Astrocyte (in vitro differentiated cells and primary cell): ENCODE measurements around the gene GLS.

Source experiments
- CTCF ChIP-seq: IDR thresholded peaks from 2 replicates; pipeline ENCODE4 v1.5.1; 2011; ENCODE audit warnings: low read depth, mild to moderate bottlenecking, inconsistent platforms, low read length, moderate library complexity; ENCODE audit not compliant: insufficient read depth
- EZH2 ChIP-seq: IDR thresholded peaks from 2 replicates; pipeline ENCODE4 v1.6.1; 2012; ENCODE audit warnings: mild to moderate bottlenecking, low read length, inconsistent platforms; ENCODE audit not compliant: insufficient read depth

GRCh38 chr2:190869721-190870120, 10.9 kb upstream of the GLS start:
- TF ChIP-seq CTCF (no peak), EZH2 (no peak)
